ENCODE data around the gene FUT2. TPM values are rescaled to one million over a fixed set of nuclear protein-coding genes. Genes with fewer than 3 reads are reported as not detected.

The FUT2 gene
- total RNA-seq = not detected

DNA sequence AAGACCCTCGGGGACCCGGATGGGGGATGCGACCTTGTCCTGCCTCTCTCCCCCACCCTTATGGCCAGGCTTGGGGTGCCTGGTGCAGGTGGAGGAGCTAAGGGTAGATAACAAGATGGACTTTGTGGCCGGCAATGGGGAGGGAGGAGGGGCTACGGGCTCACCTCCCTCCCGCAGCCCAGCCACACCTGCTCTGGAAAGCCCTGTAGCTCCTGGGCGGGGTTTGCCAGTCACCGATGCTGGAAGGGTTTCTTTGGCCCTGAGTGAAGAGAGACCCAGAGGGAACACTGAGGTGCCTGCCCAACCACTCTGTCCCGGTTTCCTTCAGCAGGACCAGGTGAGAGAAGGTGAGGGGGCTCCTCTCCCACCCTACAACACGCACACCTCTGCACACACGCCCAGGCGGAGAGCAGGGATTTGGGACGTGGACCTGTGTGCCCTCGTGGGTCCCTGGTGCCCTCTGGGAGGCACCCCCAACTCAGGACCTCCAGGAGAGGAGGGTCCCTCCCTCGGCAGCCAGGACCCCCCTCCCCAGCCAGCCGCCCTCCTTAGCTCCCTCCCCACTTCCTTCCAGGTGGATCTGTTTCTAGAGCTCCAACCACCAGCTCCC lies at the start of gene FUT2:
TSS of gene FUT2 (plus strand) at position 229 of the 610 bp plus-strand sequence. CDS start 6,986 bp downstream, outside the sequence.
- Histone ChIP-seq H3K9me3 (no peaks in the 10 kb centered on the region), H3K27me3 (peaks cover 0 to 25% (median 6%) of the 10 kb centered on the region in 4 donors), H3K27ac (replicated peaks in 1 of 4) (peak within 1 kb of the TSS in 2 of 4 donors; percentile 26 to 63), H3K36me3 (peaks cover 0 to 2% (median 0%) of the 10 kb centered on the region in 4 donors), H3K4me1 (peaks cover 8 to 13% (median 11%) of the 10 kb centered on the region in 4 donors), H3K4me3 (peak within 1 kb of the TSS; percentile 13 to 46 (median 22))
- intact Hi-C loops (cut with DNase I) = no loop called here
- DNase-seq (ENCODE audit: extremely low spot score) = no peak
- TF ChIP-seq EP300 (IDR thresholded peaks at IDR 0.05) = no peak
- TF ChIP-seq POLR2A (IDR thresholded peaks at IDR 0.05; ENCODE audit: low read depth) = no peak
- TF ChIP-seq POLR2AphosphoS5 (IDR thresholded peaks at IDR 0.05) = no peak
- TF ChIP-seq, protein P1, sequence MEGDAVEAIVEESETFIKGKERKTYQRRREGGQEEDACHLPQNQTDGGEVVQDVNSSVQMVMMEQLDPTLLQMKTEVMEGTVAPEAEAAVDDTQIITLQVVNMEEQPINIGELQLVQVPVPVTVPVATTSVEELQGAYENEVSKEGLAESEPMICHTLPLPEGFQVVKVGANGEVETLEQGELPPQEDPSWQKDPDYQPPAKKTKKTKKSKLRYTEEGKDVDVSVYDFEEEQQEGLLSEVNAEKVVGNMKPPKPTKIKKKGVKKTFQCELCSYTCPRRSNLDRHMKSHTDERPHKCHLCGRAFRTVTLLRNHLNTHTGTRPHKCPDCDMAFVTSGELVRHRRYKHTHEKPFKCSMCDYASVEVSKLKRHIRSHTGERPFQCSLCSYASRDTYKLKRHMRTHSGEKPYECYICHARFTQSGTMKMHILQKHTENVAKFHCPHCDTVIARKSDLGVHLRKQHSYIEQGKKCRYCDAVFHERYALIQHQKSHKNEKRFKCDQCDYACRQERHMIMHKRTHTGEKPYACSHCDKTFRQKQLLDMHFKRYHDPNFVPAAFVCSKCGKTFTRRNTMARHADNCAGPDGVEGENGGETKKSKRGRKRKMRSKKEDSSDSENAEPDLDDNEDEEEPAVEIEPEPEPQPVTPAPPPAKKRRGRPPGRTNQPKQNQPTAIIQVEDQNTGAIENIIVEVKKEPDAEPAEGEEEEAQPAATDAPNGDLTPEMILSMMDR (IDR thresholded peaks at IDR 0.05) = no peak
- WGBS = 31% methylated on average over 13 of the region's 16 CpGs

DNA sequence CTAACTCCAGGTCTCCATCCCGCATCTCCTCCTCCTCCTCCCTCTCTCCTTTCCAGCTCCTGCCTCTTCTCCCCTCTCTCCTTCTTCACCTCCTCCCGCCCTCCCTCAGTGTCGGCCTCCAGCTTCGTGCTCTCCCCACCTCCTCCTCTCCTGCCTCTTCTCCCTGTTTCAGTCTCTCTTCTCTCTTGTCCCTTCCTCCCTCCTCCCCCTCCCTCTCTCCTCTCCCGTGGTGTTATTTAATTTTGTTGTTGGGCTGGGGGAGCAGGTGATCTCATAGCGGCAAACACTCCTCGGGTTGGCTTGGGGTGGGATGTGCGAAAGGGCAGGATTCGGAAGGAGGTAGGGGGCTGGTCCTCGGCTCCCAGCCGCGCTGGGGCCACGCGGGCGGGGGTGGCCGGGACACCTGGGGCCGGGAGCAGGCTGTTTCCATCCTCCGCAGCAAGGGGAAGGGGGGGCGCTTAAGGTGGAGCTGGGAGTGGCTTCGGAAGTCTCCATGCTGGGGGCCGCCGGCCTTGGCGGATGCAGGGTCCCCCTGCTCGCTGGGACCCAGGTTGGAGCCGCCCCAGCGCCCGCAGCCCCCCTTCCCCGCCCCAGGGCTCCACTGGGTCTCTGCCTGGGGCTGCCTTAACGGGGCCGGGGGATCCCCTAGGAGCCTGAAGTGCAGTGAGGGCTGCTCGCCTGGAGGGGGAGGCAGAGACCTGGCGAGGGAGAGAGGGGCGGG lies 49.6 kb upstream of the FUT2 start, which contains the start of gene CA11:
TSS of gene CA11 (minus strand) at position 187 of the 721 bp plus-strand sequence. CDS start 555 bp downstream, outside the sequence.
- H3K36me3 ChIP-seq = no peaks in the 10 kb centered on the region
- peaks cover 17 to 29% (median 26%) of the 10 kb centered on the region in 4 donors for H3K4me1 ChIP-seq
- no peaks in the 10 kb centered on the region for H3K9me3 ChIP-seq
- 1% methylated on average over 25 of the region's 33 CpGs for WGBS
- no peak for TF ChIP-seq EP300 (IDR thresholded peaks at IDR 0.05)
- TF ChIP-seq, protein P1 (IDR thresholded peaks at IDR 0.05) = peak; percentile 92 to 98 (median 96)
- peak; percentile 51 to 64 for TF ChIP-seq POLR2AphosphoS5 (IDR thresholded peaks at IDR 0.05)
- no peak for TF ChIP-seq POLR2A (IDR thresholded peaks at IDR 0.05; ENCODE audit: low read depth)
- H3K27ac ChIP-seq (replicated peaks in 1 of 4) = peak within 1 kb of the TSS; percentile 89 to 94 (median 91)
- no peaks in the 10 kb centered on the region for H3K27me3 ChIP-seq
- no peak for DNase-seq (ENCODE audit: extremely low spot score)
- intact Hi-C loops (cut with DNase I) = loop anchor here (10.0 kb wide), 2 partner anchors 149 to 199 kb away; no protein-coding TSS in a partner anchor
- peak within 1 kb of the TSS; percentile 63 to 73 (median 67) for H3K4me3 ChIP-seq

DNA sequence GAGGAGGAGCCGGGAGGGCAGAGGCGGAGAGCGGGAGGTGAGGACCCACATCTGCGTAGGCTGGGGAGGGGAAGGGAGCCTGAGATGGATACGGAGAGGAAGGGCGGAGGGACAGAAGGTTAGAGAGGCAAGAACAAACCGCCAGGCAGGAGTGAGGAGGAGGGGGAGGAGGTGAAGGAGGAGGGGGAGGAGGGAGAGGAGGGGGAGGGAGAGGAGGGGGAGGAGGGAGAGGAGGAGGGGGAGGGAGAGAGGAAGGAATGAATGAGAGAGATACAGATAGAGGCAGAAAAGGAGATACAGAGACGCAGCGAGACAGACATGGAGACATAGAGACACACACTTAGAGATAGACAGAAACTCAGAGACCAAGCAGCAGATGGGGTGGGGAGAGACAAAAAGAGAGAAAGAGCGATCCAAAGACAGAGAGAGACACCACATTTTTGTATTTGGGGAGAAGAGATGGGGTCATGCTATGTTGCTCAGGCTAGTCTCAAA lies 49.0 kb upstream of the FUT2 start:
- Histone ChIP-seq H3K27ac (replicated peaks in 1 of 4) (peak overlapping the region; percentile 89 to 94 (median 91)), H3K9me3 (no peaks in the 10 kb centered on the region), H3K4me1 (peaks cover 17 to 29% (median 26%) of the 10 kb centered on the region in 4 donors), H3K27me3 (no peaks in the 10 kb centered on the region), H3K36me3 (no peaks in the 10 kb centered on the region), H3K4me3 (peak overlapping the region; percentile 63 to 73 (median 67))
- intact Hi-C loops (cut with DNase I) = loop anchor here (10.0 kb wide), 2 partner anchors 148 to 198 kb away; no protein-coding TSS in a partner anchor
- TF ChIP-seq POLR2AphosphoS5 (IDR thresholded peaks at IDR 0.05) (no peak), EP300 (IDR thresholded peaks at IDR 0.05) (no peak), POLR2A (IDR thresholded peaks at IDR 0.05; ENCODE audit: low read depth) (no peak)
- TF ChIP-seq, protein P1 (IDR thresholded peaks at IDR 0.05) = no peak
- 9% methylated on average over 10 of the region's 10 CpGs for WGBS
- DNase-seq (ENCODE audit: extremely low spot score) = no peak

DNA sequence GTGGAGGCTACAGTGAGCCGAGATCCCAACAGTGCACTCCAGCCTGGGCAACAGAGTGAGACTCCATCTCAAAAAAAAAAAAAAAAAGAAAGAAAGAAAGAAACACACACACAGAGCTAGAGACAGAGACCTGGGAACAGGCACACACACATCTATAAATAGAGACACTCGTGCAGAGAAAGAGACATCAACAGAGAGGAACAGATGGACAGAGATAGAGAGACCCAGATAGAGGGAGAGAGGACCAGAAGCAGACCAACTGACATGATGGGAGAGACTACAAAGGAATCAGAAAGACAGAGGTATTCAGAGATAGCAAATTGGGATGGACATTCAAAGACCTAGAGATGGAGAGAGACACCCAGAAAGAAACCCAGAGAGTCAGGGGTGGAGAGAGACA lies 47.6 kb upstream of the FUT2 start:
- H3K4me1 ChIP-seq = peaks cover 17 to 29% (median 26%) of the 10 kb centered on the region in 4 donors
- no peak overlapping the region for H3K4me3 ChIP-seq
- WGBS = 72% methylated on average over 2 of the region's 2 CpGs
- H3K36me3 ChIP-seq = no peaks in the 10 kb centered on the region
- no peaks in the 10 kb centered on the region for H3K9me3 ChIP-seq
- no peaks in the 10 kb centered on the region for H3K27me3 ChIP-seq
- intact Hi-C loops (cut with DNase I) = loop anchor here (10.0 kb wide), 2 partner anchors 147 to 197 kb away; no protein-coding TSS in a partner anchor
- H3K27ac ChIP-seq (replicated peaks in 1 of 4) = no peak overlapping the region
- DNase-seq (ENCODE audit: extremely low spot score) = no peak
- TF ChIP-seq, protein P1 (IDR thresholded peaks at IDR 0.05) = no peak
- no peak for TF ChIP-seq POLR2AphosphoS5 (IDR thresholded peaks at IDR 0.05)
- TF ChIP-seq POLR2A (IDR thresholded peaks at IDR 0.05; ENCODE audit: low read depth) = no peak
- TF ChIP-seq EP300 (IDR thresholded peaks at IDR 0.05) = no peak

Data from esophagus muscularis mucosa (tissue), 4 donors.